HEK293 (cell line): ENCODE results near the gene SCTR.

ENCODE experiments used
- CTCF ChIA-PET: fragments of 350-600 bp; formaldehyde crosslinking; extraction: SDS; loops from one replicate; lab custom pipeline; 2021; ENCODE audit warnings: antibody characterized with exemption; lab: Yijun Ruan, JAX
- POLR2A ChIA-PET: fragments of 300-600 bp; formaldehyde crosslinking; extraction: SDS; loops from one replicate; lab custom pipeline; 2020; ENCODE audit warnings: antibody characterized with exemption, inconsistent platforms; lab: Yijun Ruan, JAX
- H3K27ac ChIP-seq: fragments of 200-500 bp; sonication (Bioruptor generic); 2 replicates; pipeline ENCODE4 v1.5.1; 2014; ENCODE audit warnings: low read depth, low read length, control low read depth, inconsistent platforms; ENCODE audit errors: extremely low read depth
- H3K36me3 ChIP-seq, 2 experiments: fragments of 200-500 bp in 1 of 2; sonication (Bioruptor generic) in 1 of 2; 1 replicate in 1 of 2; 2 replicates in 1 of 2; pipeline ENCODE4 v1.5.1; 2014 to 2017; ENCODE audit warnings: inconsistent platforms in 2 of 2, low read length in 2 of 2; ENCODE audit not compliant: control insufficient read depth in 2 of 2, insufficient read depth in 1 of 2
- H3K4me1 ChIP-seq: fragments of 200-500 bp; sonication (Bioruptor generic); 2 replicates; pipeline ENCODE4 v1.5.1; 2014; ENCODE audit warnings: mild to moderate bottlenecking, low read length, inconsistent platforms; ENCODE audit not compliant: control insufficient read depth, insufficient read depth
- H3K4me3 ChIP-seq: 2 replicates; pipeline ENCODE4 v1.5.1; 2011; ENCODE audit warnings: low read depth, mild to moderate bottlenecking, control low read depth, low read length, moderate library complexity
- H3K9me3 ChIP-seq: fragments of 200-500 bp; sonication (Bioruptor generic); 2 replicates; pipeline ENCODE4 v1.5.1; 2014; ENCODE audit warnings: low read depth, low read length, inconsistent platforms; ENCODE audit not compliant: control insufficient read depth, insufficient read depth
- KLF1 ChIP-seq: fragments of 450-650 bp; formaldehyde crosslinking; IDR thresholded peaks from 2 replicates; pipeline ENCODE4 v1.5.1; 2016; ENCODE audit warnings: missing biosample characterization, missing genetic modification characterization
- YY2 ChIP-seq: fragments of 450-650 bp; formaldehyde crosslinking; IDR thresholded peaks from 2 replicates; pipeline ENCODE4 v1.5.1; 2016; ENCODE audit warnings: missing biosample characterization, missing genetic modification characterization
- ZFHX2 ChIP-seq: fragments of 450-650 bp; formaldehyde crosslinking; conservative IDR thresholded peaks from 2 replicates; pipeline ENCODE4 v1.5.1; 2016; ENCODE audit warnings: missing biosample characterization, missing genetic modification characterization
- ZNF19 ChIP-seq: fragments of 450-650 bp; formaldehyde crosslinking; IDR thresholded peaks from 2 replicates; pipeline ENCODE4; 2016; ENCODE audit warnings: missing biosample characterization, missing genetic modification characterization, low read depth
- ZNF214 ChIP-seq: fragments of 450-650 bp; formaldehyde crosslinking; IDR thresholded peaks from 2 replicates; pipeline ENCODE4 v1.5.1; 2017; ENCODE audit warnings: missing biosample characterization, mild to moderate bottlenecking, missing genetic modification characterization, borderline replicate concordance
- ZNF239 ChIP-seq: fragments of 450-650 bp; formaldehyde crosslinking; IDR thresholded peaks from 2 replicates; pipeline ENCODE4 v1.5.1; 2016; ENCODE audit warnings: missing biosample characterization, missing genetic modification characterization
- ZNF354C ChIP-seq: fragments of 450-650 bp; formaldehyde crosslinking; IDR thresholded peaks from 2 replicates; pipeline ENCODE4 v1.5.1; 2016; ENCODE audit warnings: missing biosample characterization, missing genetic modification characterization, low read depth, borderline replicate concordance
- ZNF394 ChIP-seq: fragments of 450-650 bp; formaldehyde crosslinking; IDR thresholded peaks from 2 replicates; pipeline ENCODE4 v1.5.1; 2016; ENCODE audit warnings: missing biosample characterization, missing genetic modification characterization, mild to moderate bottlenecking, moderate library complexity, borderline replicate concordance
- ZNF548 ChIP-seq: fragments of 450-650 bp; formaldehyde crosslinking; IDR thresholded peaks from 2 replicates; pipeline ENCODE4 v1.5.1; 2016; ENCODE audit warnings: missing biosample characterization, missing genetic modification characterization
- ZNF555 ChIP-seq: fragments of 450-650 bp; formaldehyde crosslinking; conservative IDR thresholded peaks from 2 replicates; pipeline ENCODE4 v1.5.1; 2017; ENCODE audit warnings: missing biosample characterization, mild to moderate bottlenecking, missing genetic modification characterization, inconsistent platforms
- ZNF585B ChIP-seq: fragments of 450-650 bp; formaldehyde crosslinking; IDR thresholded peaks from 2 replicates; pipeline ENCODE4 v1.5.1; 2016; ENCODE audit warnings: missing biosample characterization, missing genetic modification characterization
- ZNF600 ChIP-seq: fragments of 450-650 bp; formaldehyde crosslinking; IDR thresholded peaks from 2 replicates; pipeline ENCODE4 v1.5.1; 2016; ENCODE audit warnings: missing biosample characterization, missing genetic modification characterization
- ZNF621 ChIP-seq: fragments of 450-650 bp; formaldehyde crosslinking; IDR thresholded peaks from 2 replicates; pipeline ENCODE4 v1.5.1; 2017; ENCODE audit warnings: missing biosample characterization, missing genetic modification characterization
- ZNF664 ChIP-seq: fragments of 450-650 bp; formaldehyde crosslinking; IDR thresholded peaks from 2 replicates; pipeline ENCODE4 v1.5.1; 2016; ENCODE audit warnings: missing biosample characterization, missing genetic modification characterization
- TF ChIP-seq, protein P1 (sequence below): sonication (generic); formaldehyde crosslinking; IDR thresholded peaks from 2 replicates; pipeline ENCODE4 v1.8.1; 2022; ENCODE audit warnings: mild to moderate bottlenecking, moderate library complexity, missing genetic modification reagents
- TF ChIP-seq, protein P2 (sequence below): fragments of 450-650 bp; formaldehyde crosslinking; IDR thresholded peaks from 2 replicates; pipeline ENCODE4 v1.5.0; 2017; ENCODE audit warnings: missing biosample characterization, missing genetic modification characterization, borderline replicate concordance
- TF ChIP-seq, protein P3 (sequence below): fragments of 450-650 bp; formaldehyde crosslinking; IDR thresholded peaks from 2 replicates; pipeline ENCODE4 v1.5.1; 2016; ENCODE audit warnings: missing biosample characterization, missing genetic modification characterization

SCTR gene

DNA sequence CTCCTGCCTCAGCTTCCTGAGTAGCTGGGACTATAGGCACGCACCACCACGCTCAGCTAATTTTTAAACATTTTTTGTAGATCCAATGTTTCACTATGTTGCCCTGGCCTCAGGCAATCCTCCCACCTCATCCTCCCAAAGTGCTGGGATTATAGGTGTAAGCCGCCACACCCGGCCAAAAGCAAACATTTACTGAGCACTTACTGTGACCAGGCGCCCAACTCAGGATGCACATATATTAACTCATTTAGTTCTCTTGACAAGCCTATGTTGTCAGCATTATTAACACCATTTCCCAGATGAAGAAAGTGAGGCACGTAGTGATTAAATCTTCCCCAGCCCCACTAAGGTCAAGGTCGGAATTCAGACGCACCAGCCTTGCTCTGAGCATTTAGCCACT is 51.5 kb downstream of the SCTR start:
- Histone ChIP-seq H3K4me1 (peaks cover 4% of the 10 kb centered on the region; the same call in 1 of the 2 replicates), H3K36me3 (no peaks in the 10 kb centered on the region), H3K27ac (no peak overlapping the region), H3K9me3 (no peaks in the 10 kb centered on the region), H3K4me3 (no peak overlapping the region)
- POLR2A ChIA-PET, result no interaction called here
- 0 out of 2 replicates have a peak, but pooled peaks have one; percentile 9 for TF ChIP-seq KLF1 (tag by site-specific recombination)
- TF ChIP-seq, protein P1, sequence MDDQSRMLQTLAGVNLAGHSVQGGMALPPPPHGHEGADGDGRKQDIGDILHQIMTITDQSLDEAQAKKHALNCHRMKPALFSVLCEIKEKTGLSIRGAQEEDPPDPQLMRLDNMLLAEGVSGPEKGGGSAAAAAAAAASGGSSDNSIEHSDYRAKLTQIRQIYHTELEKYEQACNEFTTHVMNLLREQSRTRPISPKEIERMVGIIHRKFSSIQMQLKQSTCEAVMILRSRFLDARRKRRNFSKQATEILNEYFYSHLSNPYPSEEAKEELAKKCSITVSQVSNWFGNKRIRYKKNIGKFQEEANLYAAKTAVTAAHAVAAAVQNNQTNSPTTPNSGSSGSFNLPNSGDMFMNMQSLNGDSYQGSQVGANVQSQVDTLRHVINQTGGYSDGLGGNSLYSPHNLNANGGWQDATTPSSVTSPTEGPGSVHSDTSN, result no peak
- TF ChIP-seq ZNF600, result no peak
- no peak for TF ChIP-seq ZNF664 (tag by site-specific recombination)
- no peak for TF ChIP-seq ZFHX2 (tag by site-specific recombination)
- TF ChIP-seq, protein P2, sequence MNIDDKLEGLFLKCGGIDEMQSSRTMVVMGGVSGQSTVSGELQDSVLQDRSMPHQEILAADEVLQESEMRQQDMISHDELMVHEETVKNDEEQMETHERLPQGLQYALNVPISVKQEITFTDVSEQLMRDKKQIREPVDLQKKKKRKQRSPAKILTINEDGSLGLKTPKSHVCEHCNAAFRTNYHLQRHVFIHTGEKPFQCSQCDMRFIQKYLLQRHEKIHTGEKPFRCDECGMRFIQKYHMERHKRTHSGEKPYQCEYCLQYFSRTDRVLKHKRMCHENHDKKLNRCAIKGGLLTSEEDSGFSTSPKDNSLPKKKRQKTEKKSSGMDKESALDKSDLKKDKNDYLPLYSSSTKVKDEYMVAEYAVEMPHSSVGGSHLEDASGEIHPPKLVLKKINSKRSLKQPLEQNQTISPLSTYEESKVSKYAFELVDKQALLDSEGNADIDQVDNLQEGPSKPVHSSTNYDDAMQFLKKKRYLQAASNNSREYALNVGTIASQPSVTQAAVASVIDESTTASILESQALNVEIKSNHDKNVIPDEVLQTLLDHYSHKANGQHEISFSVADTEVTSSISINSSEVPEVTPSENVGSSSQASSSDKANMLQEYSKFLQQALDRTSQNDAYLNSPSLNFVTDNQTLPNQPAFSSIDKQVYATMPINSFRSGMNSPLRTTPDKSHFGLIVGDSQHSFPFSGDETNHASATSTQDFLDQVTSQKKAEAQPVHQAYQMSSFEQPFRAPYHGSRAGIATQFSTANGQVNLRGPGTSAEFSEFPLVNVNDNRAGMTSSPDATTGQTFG, result no peak
- no peak for TF ChIP-seq ZNF585B
- no peak for TF ChIP-seq ZNF394
- TF ChIP-seq ZNF555 (tag by site-specific recombination), result no peak
- CTCF ChIA-PET, result interaction anchor here (1.1 kb wide), 1 partner anchor 56 kb away, joined by 3 read pairs; no protein-coding TSS in a partner anchor

DNA sequence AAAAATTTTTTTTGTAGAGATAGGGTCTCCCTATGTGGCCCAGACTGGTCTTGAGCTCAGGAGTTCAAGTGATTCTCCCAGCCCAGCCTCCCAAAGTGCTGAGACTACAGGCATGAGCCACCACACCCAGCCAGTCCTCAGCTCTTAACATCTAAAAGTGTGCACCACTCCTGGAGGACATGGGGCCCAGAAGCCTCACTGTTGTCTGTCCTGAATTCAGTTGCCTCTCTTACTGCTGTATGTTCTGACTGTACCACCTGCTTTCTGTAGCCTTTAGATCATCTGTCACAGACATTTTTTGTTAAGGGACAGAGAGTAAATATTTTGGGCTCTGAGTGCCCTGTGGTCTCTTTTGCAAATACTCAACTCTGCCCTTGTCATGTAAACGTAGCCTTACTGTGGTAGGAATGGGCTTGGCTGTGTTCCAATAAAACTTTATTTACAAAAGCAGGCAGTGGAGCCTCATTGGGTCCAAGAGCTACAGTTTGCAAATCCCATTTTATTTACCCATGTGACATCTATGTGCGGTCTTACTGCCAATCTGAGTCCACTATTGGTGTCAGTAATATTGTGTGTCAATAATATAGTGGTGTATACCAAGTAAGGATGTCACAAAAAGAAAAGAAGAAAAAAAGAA is 54.5 kb downstream of the SCTR start:
- Histone ChIP-seq H3K4me3 (no peak overlapping the region), H3K36me3 (no peaks in the 10 kb centered on the region), H3K4me1 (peaks cover 4% of the 10 kb centered on the region; the same call in 1 of the 2 replicates), H3K9me3 (no peaks in the 10 kb centered on the region), H3K27ac (no peak overlapping the region)
- CTCF ChIA-PET, result interaction anchor here (0.6 kb wide), 2 partner anchors 62 to 160 kb away, joined by 3 read pairs; no protein-coding TSS in a partner anchor
- POLR2A ChIA-PET, result interaction anchor here (0.6 kb wide), 2 partner anchors 209 to 422 kb away, joined by 3 to 4 read pairs; partner anchors contain the start of gene TMEM177
- TF ChIP-seq ZNF19 (tag by site-specific recombination) (no peak), ZNF354C (tag by site-specific recombination) (no peak), ZNF621 (tag by site-specific recombination) (no peak), YY2 (tag by site-specific recombination) (no peak), ZNF214 (tag by site-specific recombination) (no peak), KLF1 (tag by site-specific recombination) (no peak)
- TF ChIP-seq, protein P3, sequence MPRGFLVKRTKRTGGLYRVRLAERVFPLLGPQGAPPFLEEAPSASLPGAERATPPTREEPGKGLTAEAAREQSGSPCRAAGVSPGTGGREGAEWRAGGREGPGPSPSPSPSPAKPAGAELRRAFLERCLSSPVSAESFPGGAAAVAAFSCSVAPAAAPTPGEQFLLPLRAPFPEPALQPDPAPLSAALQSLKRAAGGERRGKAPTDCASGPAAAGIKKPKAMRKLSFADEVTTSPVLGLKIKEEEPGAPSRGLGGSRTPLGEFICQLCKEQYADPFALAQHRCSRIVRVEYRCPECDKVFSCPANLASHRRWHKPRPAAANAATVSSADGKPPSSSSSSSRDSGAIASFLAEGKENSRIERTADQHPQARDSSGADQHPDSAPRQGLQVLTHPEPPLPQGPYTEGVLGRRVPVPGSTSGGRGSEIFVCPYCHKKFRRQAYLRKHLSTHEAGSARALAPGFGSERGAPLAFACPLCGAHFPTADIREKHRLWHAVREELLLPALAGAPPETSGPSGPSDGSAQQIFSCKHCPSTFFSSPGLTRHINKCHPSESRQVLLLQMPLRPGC (tag by site-specific recombination), result no peak

DNA sequence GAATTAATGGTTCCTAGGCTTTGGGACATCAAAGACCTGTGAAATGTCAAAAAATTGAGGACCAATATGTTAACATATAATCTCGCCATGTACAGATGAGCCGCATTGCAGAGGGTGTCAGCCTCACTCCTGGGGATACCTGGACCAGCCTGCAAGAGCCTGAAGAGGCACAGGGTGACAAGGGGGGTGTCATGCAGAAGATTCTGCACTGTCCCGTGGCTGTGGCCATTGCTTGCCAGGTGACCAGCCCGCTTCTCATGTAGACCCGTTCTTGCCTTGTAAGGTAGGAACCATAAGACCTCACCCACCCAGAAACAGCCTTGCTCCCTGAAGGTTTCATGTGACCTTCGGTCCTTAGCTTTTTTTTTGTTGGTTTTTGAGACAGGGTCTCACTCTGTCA is 55.2 kb downstream of the SCTR start:
- Histone ChIP-seq H3K4me1 (peaks cover 4% of the 10 kb centered on the region; the same call in 1 of the 2 replicates), H3K9me3 (no peaks in the 10 kb centered on the region), H3K4me3 (no peak overlapping the region), H3K27ac (no peak overlapping the region), H3K36me3 (no peaks in the 10 kb centered on the region)
- ChIA-PET CTCF (interaction anchor here (0.7 kb wide), 2 partner anchors 10 to 98 kb away, joined by 3 read pairs; no protein-coding TSS in a partner anchor), POLR2A (no interaction called here)
- TF ChIP-seq ZNF239, result no peak
- no peak for TF ChIP-seq ZNF548 (tag by site-specific recombination)
